LoVo (cell line): ENCODE results near the gene SEC23A.
"Not testable (repeated sequence)": the region's sequence is repeated elsewhere in the genome, so short reads cannot be mapped to it uniquely, and the experiment has no call there.

Experiments
- DNase-seq: peaks from one replicate; pipeline ENCODE4 v3.0.0-alpha.2; 2016; ENCODE audit warnings: low spot score

Gene SEC23A

DNA sequence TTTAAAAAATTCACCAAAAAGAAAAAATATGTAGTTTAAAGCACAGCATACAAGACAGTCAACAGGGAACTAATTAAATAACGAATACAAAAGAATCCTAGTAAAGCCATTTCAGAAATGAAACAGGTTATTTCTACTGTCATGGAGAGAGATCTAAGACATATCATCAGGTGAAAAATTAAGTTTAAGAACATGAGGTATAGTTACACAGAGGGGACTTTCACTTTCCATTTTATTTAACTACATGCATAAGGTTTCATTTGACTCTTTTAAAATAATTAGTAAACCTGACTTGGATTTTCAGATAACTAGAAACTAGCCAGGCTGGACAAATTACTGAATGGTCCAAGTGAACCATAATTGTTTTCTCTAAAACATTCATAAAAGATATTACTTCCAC, 11.3 kb downstream of the SEC23A start:
- DNase-seq: no peak

DNA sequence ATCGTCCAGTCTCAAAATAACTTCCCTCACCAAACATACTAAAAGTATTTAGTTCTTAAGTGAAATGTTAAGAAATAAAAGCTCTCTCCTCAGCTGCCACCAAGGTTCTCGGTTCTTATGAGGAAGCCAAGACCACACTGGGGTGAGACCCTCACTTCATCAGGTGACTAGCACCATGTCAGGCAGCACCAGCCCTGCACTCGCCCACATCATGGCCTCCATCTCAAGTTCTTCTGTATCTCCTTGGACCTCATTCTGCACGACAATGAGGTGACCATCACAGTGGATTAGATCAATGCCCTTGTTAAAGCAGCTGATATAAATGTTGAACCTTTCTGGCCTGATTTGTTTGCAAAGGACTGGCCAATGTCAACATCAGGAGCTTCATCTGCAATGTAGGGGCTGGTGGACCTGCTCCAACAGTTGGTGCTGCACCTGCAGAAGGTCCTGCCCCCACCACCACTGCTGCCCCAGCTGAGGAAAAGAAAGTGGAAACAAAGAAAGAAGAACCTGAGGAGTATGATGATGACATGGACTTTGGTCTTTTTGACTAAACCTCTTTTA, 12.4 kb downstream of the SEC23A start:
- no peak for DNase-seq

- DNase-seq: no peak
Measured at GRCh38 chr14:39087493-39087892, 15.5 kb downstream of the SEC23A start.

DNA sequence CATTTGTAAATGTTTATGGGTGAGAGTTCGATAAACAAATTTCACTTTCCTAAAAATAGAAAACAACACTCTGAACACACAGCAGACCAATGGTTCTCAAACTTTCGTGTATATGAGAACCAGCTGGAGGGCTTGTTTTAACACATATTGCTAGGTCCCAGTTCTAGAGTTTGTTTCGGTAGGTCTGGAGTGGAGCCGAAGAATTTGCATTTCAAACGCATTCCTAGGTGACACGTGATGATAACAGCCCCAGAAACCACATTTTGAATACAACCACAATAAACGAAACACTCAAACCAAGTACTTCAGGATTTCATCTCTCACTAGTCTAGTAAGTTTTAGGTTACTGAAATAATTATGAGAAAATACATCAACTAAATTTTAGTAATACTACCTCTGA, 17.1 kb downstream of the SEC23A start:
- no peak for DNase-seq

DNA sequence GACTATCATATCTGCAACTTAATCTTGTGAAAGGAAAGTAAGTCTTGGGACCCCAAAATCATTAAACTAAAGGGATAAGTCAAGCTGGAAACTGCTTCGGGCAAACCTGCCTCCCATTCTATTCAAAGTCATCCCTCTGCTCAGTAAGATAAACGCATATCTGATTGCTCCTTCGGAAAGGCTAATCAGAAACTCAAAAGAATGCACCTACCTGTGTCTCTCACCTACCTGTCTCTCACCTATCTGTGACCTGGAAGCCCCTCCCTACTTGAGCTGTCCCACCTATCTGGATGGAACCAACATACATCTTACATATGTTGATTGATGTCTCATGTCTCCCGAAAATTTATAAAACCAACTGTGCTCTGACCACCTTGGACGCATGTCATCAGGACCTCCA, 19.9 kb downstream of the SEC23A start:
- no peak for DNase-seq

- no peak for DNase-seq
Measured at GRCh38 chr14:39080886-39081285, 22.1 kb downstream of the SEC23A start.

DNA sequence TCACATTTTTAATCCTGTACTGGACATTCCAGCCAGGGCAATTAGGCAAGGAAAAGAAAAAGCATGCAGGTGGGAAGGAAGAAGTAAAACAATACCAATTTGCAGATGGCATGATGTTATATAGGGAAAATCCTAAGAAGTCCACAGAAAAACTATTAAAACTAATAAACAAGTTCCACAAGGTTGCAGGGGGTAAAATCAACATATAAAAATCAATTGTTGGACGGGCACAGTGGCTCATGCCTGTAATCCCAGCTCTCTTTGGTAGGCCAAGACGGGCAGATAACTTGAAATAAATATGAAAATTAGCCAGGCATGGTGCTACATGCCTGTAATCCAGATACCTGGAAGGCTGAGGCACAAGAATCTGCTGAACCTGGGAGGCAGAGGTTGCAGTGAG, 31.9 kb downstream of the SEC23A start:
- no peak for DNase-seq

DNA sequence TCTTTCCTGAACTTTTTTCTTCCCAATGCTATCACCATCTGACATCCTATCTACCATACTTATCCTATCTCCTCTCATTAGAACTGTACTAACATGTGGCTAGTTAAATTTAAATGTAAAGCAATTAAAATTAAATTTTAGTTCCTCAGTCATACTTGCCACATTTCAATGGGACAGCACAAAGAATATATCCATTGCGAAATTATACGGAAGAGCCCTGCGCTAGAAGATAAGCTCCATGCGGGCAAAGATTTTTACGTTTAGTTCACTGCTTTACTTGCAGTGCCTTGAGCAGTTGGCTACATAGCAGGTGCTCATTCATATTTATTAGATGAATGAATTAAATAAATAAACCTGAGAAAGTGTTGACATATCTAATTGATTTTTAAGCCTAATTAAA, 33.1 kb downstream of the SEC23A start:
- no peak for DNase-seq

DNA sequence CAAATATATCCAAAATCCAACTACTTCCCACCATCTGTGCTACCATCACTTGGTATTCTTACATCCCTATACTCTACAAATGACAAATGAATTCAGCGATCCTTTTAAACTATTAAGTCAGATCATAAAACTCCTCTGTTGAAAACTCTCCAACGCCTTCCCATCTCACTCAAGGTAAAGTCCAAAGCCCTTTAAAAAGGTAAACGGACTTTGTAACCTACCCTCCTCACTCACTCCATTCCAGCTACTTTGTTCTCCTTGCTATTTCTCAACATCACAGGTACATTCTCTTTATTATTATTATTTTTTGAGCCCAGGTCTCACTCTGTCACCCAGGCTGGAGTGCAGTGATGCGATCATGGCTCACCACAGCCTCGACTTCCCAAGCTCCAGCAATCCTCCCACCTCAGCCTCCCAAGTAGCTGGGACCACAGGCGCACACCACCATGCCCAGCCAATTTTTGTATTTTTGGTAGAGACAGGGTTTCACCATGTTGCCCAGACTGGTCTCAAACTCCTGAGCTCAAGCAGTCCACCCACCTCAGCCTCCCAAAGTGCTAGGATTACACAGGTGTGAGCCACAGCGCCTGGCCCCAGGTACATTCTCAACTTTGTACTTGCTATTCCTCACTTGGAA, 33.7 kb downstream of the SEC23A start:
- DNase-seq: not testable (repeated sequence)

DNA sequence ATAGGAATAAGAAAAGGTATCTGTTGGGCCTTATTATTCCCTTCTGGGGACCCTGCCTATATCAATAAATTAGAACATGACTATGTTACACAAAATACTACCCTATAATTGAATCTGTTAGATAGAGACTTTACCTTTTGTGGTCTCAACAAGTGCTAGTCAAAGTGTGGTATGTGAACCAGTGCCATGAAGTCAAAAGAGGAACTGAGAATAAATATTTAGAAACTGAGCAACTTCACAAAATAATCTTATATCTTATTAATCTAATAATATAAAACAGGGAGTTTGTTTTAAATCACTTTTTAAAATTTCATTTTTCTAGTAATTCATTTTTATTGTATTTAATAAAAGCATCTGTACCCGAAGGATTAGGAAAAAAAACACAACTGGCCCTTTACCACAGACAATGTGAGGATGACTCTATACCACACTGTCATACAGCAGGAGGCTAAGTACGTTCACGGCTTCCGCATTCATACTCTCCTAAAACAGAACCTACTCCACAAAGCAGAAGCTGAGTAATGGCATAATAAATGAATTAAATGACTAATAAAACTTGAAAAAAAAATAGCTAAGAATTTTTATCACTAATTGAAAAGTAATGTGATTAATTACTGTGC, 42.1 kb downstream of the SEC23A start:
- DNase-seq: no peak

DNA sequence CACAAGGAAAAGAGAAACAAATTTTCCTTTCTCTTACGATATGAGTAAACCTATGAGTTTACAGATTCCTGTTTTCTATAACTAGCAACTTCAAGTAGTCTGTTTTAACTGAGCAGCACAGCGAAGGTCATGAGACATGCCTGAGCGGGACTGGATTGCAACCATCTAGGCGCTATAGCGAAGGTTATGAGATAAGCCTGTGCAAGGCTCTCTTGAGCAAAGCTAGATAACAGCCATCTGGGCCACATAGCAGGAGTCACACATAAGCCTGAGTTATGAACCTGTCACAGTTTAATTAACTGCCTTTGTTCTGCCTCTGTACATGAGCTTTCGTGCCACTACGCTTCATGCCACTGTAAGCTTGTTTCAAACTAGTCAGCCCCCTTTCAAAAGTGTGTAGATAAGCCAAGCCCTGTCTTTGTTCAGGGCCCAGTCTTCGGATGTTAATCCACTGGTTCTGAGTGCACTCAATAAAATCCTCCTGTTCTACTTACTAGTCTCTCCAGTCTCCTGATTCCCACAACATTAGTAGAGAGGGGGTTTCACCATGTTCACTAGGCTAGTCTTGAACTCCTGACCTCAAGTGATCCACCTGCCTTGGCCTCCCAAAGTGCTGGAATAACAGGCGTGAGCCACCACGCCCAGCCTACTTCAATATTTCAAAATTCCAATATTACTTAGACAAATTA, 47.1 kb downstream of the SEC23A start:
- no peak for DNase-seq

DNA sequence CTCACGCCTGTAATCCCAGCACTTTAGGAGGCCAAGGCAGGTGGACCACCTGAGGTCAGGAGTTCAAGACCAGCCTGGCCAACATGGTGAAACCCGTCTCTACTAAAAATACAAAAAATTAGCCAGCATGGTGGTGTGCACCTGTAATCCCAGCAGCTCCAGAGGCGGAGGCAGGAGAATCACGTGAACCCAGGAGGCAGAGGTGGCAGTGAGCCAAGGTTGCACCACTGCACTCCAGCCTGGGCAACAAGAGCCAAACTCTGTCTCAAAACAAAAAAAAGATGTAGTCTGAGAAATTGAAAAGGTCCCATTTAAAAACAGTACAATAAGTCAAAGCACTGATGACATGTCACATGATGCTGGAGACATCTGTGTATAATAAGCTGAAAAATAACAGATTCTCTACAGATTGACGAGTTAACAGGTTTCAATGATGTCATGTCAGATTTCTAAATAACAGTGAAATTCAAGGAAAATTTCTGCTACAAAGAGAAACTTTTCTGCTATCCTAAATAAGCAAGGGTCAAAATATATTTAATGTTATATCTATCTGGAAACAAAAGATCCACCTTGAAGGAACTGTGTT, 50.1 kb downstream of the SEC23A start:
- not testable (repeated sequence) for DNase-seq

DNA sequence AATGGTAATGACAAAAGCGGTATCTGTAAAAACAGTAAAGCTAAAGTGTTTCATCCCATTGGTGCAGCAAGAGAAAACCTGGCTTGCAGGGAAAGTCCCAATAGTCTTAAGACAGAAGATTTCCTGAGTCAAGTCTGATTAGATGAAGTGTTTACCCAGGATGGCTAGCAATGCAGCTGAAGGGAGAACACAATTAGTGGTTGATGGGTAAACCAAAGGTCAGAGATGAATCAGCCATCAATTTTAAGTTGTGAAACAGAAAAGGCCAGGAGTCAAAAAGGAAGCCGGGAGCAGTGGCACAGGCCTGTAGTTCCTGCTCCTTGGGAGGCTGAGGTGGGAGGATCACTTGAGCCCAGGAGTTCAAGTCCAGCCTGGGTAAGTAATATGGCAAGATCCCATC, 52.6 kb downstream of the SEC23A start:
- DNase-seq: no peak

DNA sequence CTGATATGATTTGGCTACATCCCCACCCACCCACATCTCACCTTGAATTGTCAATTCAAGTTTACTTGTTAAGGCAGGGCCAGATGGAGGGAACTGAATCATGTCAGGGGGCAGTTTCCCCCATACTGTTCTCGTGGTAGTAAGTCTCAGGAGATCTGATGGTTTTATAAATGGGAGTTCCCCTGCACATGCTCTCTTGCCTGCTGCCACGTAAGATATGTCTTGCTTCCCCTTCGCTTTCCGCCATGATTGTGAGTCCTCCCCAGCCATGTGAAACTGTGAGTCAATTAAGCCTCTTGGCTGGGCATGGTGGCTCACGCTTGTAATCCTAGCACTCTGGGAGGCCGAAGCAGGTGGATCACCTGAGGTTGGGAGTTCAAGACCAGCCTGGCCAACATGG, 57.1 kb downstream of the SEC23A start:
- not testable (repeated sequence) for DNase-seq

- DNase-seq: no peak
Measured at GRCh38 chr14:39043352-39043943, 59.6 kb downstream of the SEC23A start.

DNA sequence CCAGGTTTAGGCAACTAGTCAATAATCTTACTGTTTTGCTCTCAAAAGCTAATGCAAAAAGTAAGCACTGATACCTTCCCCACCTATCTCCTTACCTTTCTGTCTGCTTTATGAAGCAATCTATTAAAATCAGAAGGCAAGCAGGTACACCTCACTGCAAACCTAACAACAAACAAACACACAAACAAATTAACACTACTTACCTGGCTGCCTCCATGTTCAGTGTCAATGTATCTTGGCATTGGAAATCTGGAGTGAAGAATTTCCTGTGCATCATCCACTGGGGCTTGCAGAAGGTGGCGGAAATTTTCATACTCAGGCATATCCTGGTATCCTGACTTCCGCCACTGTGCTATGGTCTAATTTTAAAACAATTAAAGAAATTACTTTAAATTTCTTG, 62.5 kb downstream of the SEC23A start:
- DNase-seq: no peak

DNA sequence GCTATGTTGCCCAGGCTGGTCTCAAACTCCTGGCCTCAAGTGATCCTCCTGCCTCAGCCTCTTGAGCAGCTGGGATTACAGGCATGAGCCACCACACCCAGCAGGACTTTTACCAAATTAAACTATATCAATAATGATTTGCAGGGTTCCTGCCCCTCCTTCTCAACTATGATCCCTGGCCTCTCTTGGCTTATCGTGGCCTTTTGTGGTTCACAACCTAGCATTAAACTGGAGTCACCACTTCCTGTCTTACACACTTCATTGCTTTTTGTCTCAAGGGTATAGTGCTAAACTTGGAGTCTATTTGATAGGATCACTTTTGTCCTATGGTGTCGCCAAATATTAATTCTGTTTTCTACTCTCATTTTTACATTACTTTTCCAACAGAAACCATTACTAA, 64.5 kb downstream of the SEC23A start:
- no peak for DNase-seq

GRCh38 chr14:39036760-39037159, 66.3 kb downstream of the SEC23A start:
- no peak for DNase-seq

GRCh38 chr14:39035336-39035735, 67.7 kb downstream of the SEC23A start:
- no peak for DNase-seq

DNA sequence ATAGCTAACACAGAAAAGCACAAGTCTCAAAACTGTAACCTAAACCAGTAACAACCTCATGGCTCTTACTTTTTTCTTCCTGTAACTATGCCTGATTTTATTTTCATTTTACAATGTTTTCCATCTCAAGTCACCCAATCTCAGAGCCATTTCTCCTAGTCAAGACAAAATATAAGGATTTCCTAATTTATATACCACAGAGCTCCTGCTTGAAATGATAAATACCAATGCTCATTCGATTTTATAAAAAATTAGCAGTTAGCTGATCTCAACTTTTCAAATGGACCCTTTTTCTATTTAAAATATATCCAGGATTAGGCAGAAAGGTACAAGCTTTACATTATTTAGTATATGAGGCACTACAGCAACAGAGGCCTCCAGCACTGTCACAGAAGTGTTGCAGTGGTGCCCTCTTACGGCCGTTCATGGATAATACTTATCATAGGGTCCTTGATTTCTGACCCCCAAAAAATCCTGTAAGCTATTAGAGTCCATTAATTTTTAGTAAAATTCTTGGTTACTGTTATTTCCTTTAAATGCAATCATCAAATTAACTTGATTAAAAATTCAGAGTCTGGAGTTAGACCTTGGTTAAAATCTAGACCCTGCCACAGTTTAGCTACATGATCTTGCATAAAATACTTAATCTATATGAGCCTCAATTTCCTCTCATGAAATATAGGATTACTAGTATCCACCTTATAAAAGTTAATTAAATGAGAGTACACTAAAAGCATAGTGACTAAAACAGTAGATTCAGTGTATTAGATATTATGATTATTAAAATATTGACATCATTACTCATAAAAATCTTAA, 68.3 kb downstream of the SEC23A start:
- no peak for DNase-seq

- DNase-seq: no peak
Measured at GRCh38 chr14:39033371-39033770, 69.7 kb downstream of the SEC23A start.

DNA sequence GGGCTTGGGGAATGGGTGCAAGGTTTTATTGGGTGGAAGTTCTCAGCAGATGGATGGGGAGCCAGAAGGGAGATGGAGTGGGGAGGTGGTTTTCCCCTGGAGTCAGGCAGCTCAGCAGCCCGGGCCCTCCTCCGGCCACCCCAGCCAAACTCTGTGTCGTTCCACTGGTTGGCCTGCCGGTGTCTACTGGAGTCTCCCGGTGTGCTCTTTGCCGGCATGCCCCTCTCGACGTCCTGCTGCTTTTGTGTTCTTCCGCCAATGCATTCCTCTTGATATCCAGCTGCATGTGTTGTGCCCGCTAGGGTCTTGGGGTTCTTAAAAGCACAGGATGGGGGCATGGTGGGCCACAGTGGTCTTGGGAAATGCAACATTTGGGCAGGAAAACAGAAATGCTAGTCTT, 72.8 kb downstream of the SEC23A start:
- DNase-seq: no peak
